ENCODE measurements around the gene CIT.

Gene CIT

GRCh38 chr12:119694111-119694510, 183.0 kb downstream of the CIT start:
- H3K36me3 ChIP-seq (ENCODE audit: insufficient read depth, low read length) = peaks cover 24% of the 10 kb centered on the region
- no peak overlapping the region for H3K4me3 ChIP-seq (ENCODE audit: low read length)
- no peak overlapping the region for H2AFZ ChIP-seq (ENCODE audit: low read depth, low read length)
- no peaks in the 10 kb centered on the region for H3K4me1 ChIP-seq (ENCODE audit: insufficient read depth, low read length)
- H3K9me3 ChIP-seq (ENCODE audit: low read length) = no peaks in the 10 kb centered on the region
- H3K27me3 ChIP-seq (ENCODE audit: insufficient read depth, low read length) = no peaks in the 10 kb centered on the region

DNA sequence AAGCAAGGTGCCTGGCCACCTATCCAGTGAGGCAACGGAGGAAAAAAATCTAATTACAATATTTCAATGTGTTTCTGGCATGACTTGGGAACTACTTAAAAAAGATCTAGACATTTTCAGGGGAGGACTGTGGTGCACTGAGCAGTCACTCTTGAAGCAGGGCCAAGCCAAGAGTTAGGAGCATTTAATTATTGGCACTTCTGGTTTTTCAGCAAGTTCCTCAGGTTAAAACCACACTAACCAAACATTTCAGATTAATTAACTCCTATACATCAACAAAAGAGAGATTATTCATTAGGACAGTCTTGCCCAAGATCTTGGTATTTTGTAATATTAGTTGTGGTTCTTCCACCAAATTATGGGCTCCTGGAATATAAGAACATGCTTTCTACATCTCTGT, 183.6 kb downstream of the CIT start:
- Histone ChIP-seq H3K4me3 (ENCODE audit: low read length) (no peak overlapping the region), H3K9me3 (ENCODE audit: low read length) (no peaks in the 10 kb centered on the region), H2AFZ (ENCODE audit: low read depth, low read length) (no peak overlapping the region), H3K27me3 (ENCODE audit: insufficient read depth, low read length) (no peaks in the 10 kb centered on the region), H3K36me3 (ENCODE audit: insufficient read depth, low read length) (peaks cover 24% of the 10 kb centered on the region), H3K4me1 (ENCODE audit: insufficient read depth, low read length) (no peaks in the 10 kb centered on the region)

DNA sequence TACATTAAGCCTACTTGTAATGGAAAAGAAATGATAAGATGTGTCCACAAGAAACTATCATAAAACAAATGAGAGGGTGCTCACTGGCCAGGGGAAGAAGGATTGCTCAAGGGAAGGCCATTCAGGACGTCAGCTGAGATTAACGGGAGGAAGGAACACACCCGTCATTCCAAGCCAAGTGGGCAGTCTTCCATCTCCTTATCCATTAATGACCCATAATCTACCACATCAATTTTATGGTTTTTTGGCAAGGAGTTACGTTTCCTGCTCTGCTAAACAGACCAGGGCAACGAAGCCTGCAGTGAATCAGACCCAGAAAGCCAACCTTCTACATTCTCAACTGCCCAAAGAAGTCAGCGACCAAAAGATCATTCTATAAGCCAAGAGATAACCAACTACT, 184.1 kb downstream of the CIT start:
- no peaks in the 10 kb centered on the region for H3K4me1 ChIP-seq (ENCODE audit: insufficient read depth, low read length)
- H2AFZ ChIP-seq (ENCODE audit: low read depth, low read length) = no peak overlapping the region
- H3K36me3 ChIP-seq (ENCODE audit: insufficient read depth, low read length) = peaks cover 24% of the 10 kb centered on the region
- H3K27me3 ChIP-seq (ENCODE audit: insufficient read depth, low read length) = no peaks in the 10 kb centered on the region
- no peaks in the 10 kb centered on the region for H3K9me3 ChIP-seq (ENCODE audit: low read length)
- no peak overlapping the region for H3K4me3 ChIP-seq (ENCODE audit: low read length)

GRCh38 chr12:119692410-119692809, 184.7 kb downstream of the CIT start:
- peaks cover 23% of the 10 kb centered on the region for H3K36me3 ChIP-seq (ENCODE audit: insufficient read depth, low read length)
- no peaks in the 10 kb centered on the region for H3K27me3 ChIP-seq (ENCODE audit: insufficient read depth, low read length)
- H2AFZ ChIP-seq (ENCODE audit: low read depth, low read length) = no peak overlapping the region
- H3K9me3 ChIP-seq (ENCODE audit: low read length) = no peaks in the 10 kb centered on the region
- no peaks in the 10 kb centered on the region for H3K4me1 ChIP-seq (ENCODE audit: insufficient read depth, low read length)
- H3K4me3 ChIP-seq (ENCODE audit: low read length) = no peak overlapping the region

DNA sequence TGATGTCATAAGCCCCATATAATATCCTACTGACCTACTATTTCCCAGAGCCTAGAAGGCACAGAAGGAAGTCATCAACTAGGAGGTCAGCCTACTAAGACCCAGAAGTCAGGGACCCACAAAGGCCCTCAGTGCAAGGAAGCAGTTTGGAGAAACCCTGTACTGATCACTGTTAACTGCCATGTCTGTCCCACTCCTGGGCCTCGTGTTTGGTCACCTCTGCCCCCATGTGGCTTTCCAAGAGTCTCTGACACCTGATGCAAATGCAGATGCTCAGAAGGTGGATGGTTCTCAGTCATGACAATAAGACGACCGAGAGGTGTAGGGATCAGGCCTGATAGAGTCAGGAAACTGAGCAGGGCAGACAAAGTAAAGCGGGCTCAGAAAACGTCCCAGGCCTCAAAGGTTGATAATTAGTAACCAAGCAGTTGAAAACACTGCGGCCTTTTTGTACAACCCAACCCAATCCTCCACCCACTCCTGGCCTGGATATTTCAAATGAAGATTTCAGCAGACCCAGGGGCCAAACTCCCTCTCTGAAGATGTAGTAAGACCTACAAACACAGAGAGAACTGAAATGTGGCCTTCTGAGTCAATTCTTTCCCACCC, 185.8 kb downstream of the CIT start:
- H3K36me3 ChIP-seq (ENCODE audit: insufficient read depth, low read length) = peaks cover 25% of the 10 kb centered on the region
- no peaks in the 10 kb centered on the region for H3K9me3 ChIP-seq (ENCODE audit: low read length)
- no peak overlapping the region for H2AFZ ChIP-seq (ENCODE audit: low read depth, low read length)
- no peak overlapping the region for H3K4me3 ChIP-seq (ENCODE audit: low read length)
- no peaks in the 10 kb centered on the region for H3K4me1 ChIP-seq (ENCODE audit: insufficient read depth, low read length)
- no peaks in the 10 kb centered on the region for H3K27me3 ChIP-seq (ENCODE audit: insufficient read depth, low read length)

- Histone ChIP-seq H3K27me3 (ENCODE audit: insufficient read depth, low read length) (no peaks in the 10 kb centered on the region), H3K9me3 (ENCODE audit: low read length) (no peaks in the 10 kb centered on the region), H3K4me3 (ENCODE audit: low read length) (no peak overlapping the region), H3K36me3 (ENCODE audit: insufficient read depth, low read length) (peaks cover 26% of the 10 kb centered on the region), H3K4me1 (ENCODE audit: insufficient read depth, low read length) (no peaks in the 10 kb centered on the region), H2AFZ (ENCODE audit: low read depth, low read length) (no peak overlapping the region)
These were observed 187.1 kb downstream of the CIT start for GRCh38 chr12:119689935-119690500.

- Histone ChIP-seq H3K9me3 (ENCODE audit: low read length) (no peaks in the 10 kb centered on the region), H3K36me3 (ENCODE audit: insufficient read depth, low read length) (peaks cover 26% of the 10 kb centered on the region), H3K27me3 (ENCODE audit: insufficient read depth, low read length) (no peaks in the 10 kb centered on the region)
These were observed 189.2 kb downstream of the CIT start for GRCh38 chr12:119687879-119688278.

DNA sequence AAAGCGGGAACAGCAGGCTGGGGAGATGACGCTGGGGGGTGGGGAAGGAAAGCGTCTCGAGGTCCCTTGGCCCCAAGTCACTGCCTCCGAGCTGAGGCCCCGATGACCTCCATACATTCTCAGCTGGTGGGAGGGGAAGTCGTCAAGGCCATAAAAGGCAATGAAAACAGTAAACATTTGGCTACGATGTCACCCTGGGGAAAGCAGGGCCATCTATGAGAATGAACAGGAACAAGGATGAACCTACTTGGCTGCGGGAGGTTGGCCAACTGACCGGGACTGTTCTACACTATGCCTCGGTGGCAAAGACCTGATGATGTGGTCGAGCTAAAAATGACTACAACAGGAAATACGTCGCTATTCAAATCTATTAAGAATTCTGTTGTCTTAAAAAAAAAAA, 189.7 kb downstream of the CIT start:
- H3K4me3 ChIP-seq (ENCODE audit: low read length) = no peak overlapping the region
- no peak overlapping the region for H2AFZ ChIP-seq (ENCODE audit: low read depth, low read length)
- no peaks in the 10 kb centered on the region for H3K9me3 ChIP-seq (ENCODE audit: low read length)
- no peaks in the 10 kb centered on the region for H3K4me1 ChIP-seq (ENCODE audit: insufficient read depth, low read length)
- H3K36me3 ChIP-seq (ENCODE audit: insufficient read depth, low read length) = peaks cover 26% of the 10 kb centered on the region
- no peaks in the 10 kb centered on the region for H3K27me3 ChIP-seq (ENCODE audit: insufficient read depth, low read length)

More at GRCh38 chr12:119687879-119688278, 189.2 kb downstream of the CIT start:
- H2AFZ ChIP-seq (ENCODE audit: low read depth, low read length) = no peak overlapping the region
- H3K4me1 ChIP-seq (ENCODE audit: insufficient read depth, low read length) = no peaks in the 10 kb centered on the region
- H3K4me3 ChIP-seq (ENCODE audit: low read length) = no peak overlapping the region

- Histone ChIP-seq H3K4me1 (ENCODE audit: insufficient read depth, low read length) (no peaks in the 10 kb centered on the region), H3K36me3 (ENCODE audit: insufficient read depth, low read length) (peaks cover 32% of the 10 kb centered on the region), H3K4me3 (ENCODE audit: low read length) (no peak overlapping the region), H3K9me3 (ENCODE audit: low read length) (no peaks in the 10 kb centered on the region), H2AFZ (ENCODE audit: low read depth, low read length) (no peak overlapping the region), H3K27me3 (ENCODE audit: insufficient read depth, low read length) (no peaks in the 10 kb centered on the region)
These were observed 190.3 kb downstream of the CIT start for GRCh38 chr12:119686776-119687175.

DNA sequence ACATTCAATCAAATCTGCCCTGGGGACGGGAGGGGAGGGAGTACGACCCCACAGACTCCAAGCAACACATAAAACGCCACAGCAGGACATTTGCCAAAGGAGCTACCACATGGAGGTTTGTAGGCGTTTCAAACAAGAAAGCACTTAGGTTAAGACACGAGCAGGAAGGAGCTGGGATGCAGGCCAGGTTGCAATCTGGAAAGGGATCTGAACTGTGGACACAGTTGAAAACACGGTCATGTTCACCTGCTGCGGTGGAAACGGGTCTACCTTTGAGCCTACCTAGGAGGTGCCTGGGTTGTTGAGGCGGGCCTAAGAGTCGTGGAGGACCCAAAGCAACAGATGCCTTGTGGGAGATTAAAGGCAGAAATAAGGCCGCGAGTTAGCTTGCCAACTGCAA, 190.8 kb downstream of the CIT start:
- peaks cover 35% of the 10 kb centered on the region for H3K36me3 ChIP-seq (ENCODE audit: insufficient read depth, low read length)
- H3K9me3 ChIP-seq (ENCODE audit: low read length) = no peaks in the 10 kb centered on the region

DNA sequence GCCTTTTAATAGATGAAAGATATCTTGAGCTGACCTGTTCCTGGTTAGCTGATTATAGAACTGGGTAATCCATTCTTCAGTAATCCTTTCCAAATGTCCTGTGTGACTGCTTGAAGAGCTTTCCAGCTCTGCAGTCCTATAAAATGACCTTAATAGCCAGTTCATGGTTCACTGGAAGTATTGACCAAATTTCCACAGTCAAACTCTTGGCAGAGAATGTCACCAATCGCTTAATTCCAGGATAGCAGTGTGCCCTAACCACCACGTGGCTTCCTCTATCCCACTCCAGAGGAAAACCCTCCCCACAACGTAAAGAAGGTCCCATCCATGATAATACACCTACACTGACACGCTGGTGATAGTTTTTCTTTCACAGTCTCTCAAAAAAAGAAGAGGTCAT, 191.7 kb downstream of the CIT start:
- Histone ChIP-seq H2AFZ (ENCODE audit: low read depth, low read length) (no peak overlapping the region), H3K36me3 (ENCODE audit: insufficient read depth, low read length) (peaks cover 45% of the 10 kb centered on the region), H3K27me3 (ENCODE audit: insufficient read depth, low read length) (no peaks in the 10 kb centered on the region), H3K4me3 (ENCODE audit: low read length) (no peak overlapping the region), H3K9me3 (ENCODE audit: low read length) (no peaks in the 10 kb centered on the region), H3K4me1 (ENCODE audit: insufficient read depth, low read length) (no peaks in the 10 kb centered on the region)

More for the DNA sequence above, 190.8 kb downstream of the CIT start:
- Histone ChIP-seq H2AFZ (ENCODE audit: low read depth, low read length) (no peak overlapping the region), H3K27me3 (ENCODE audit: insufficient read depth, low read length) (no peaks in the 10 kb centered on the region), H3K4me3 (ENCODE audit: low read length) (no peak overlapping the region), H3K4me1 (ENCODE audit: insufficient read depth, low read length) (no peaks in the 10 kb centered on the region)

DNA sequence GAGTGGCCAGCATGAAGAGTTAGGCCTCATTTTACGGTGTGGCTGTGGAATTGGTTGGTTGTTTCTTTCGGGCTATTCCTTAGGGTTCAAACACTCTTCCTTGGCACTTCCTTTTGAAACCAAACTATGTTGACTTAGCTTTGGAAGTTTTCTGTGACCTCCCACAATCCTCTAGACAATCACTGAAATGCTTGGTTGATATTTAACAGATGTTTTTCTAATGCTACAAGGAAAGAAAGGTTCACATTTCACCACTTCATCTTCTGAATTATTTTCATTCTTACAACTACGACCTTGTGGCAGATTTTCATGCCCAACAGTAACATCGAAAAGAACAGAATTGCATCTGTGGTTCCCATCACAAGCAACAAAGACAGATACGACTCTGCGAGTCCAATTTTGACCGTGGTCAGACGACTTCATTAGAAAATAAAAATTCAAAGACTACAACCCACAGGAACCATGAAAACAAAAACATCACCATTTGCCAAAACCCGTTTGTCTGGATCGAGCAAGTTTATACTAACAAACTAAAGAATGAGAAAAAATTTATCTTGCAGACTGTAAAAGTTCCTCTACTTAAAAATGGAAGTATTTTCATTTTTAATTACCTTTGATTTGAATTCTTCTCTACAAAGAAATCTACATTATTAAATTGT, 192.3 kb downstream of the CIT start:
- Histone ChIP-seq H2AFZ (ENCODE audit: low read depth, low read length) (no peak overlapping the region), H3K9me3 (ENCODE audit: low read length) (no peaks in the 10 kb centered on the region), H3K36me3 (ENCODE audit: insufficient read depth, low read length) (peaks cover 46% of the 10 kb centered on the region), H3K4me3 (ENCODE audit: low read length) (no peak overlapping the region), H3K4me1 (ENCODE audit: insufficient read depth, low read length) (no peaks in the 10 kb centered on the region), H3K27me3 (ENCODE audit: insufficient read depth, low read length) (no peaks in the 10 kb centered on the region)

DNA sequence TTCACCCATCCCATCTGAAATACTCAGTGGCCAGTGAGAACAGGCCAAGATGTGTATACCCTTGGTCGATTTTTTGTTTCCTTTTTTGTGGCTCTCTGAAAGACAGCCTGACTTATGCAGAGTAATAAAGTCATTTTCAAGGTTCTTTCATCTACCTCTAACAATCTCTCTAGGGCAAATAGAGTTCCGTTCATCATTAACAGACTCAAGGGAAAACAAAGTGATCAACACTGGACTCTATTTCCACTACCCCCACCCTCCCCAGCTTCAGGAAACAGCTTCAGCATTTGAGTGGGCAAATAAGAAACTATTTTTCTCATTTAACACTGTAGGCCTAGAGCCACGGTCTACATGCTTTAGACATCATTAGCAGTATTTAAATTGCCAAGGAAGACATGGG, 193.3 kb downstream of the CIT start:
- H3K9me3 ChIP-seq (ENCODE audit: low read length) = no peaks in the 10 kb centered on the region
- H3K4me3 ChIP-seq (ENCODE audit: low read length) = no peak overlapping the region
- no peaks in the 10 kb centered on the region for H3K4me1 ChIP-seq (ENCODE audit: insufficient read depth, low read length)
- H2AFZ ChIP-seq (ENCODE audit: low read depth, low read length) = no peak overlapping the region
- peaks cover 53% of the 10 kb centered on the region for H3K36me3 ChIP-seq (ENCODE audit: insufficient read depth, low read length)
- H3K27me3 ChIP-seq (ENCODE audit: insufficient read depth, low read length) = no peaks in the 10 kb centered on the region
